ENCODE data around the gene BCL10. TPM values are rescaled to one million over a fixed set of nuclear protein-coding genes. Genes with fewer than 3 reads are reported as not detected.

The BCL10 gene
- total and polyA plus RNA-seq, 2 of the 8 experiments (the other 6 are each of a cell fraction or from before 2014, with no cell fraction given): 7.4 to 29.6 TPM

GRCh38 chr1:85316321-85316720, 39.9 kb upstream of the BCL10 start:
- no peak overlapping the region for H2BK12ac ChIP-seq (ENCODE audit: low read depth, low read length)
- no peaks in the 10 kb centered on the region; the same call in 1 of the 2 replicates for H3K79me1 ChIP-seq (ENCODE audit: low read depth, low read length)
- H3K4me1 ChIP-seq (replicated peaks in 1 of 4; ENCODE audit: control insufficient read depth in 3 of 4, insufficient read depth in 4 of 4, low read length in 3 of 4): no peaks in the 10 kb centered on the region
- peak overlapping the region; percentile 17; the same call in 1 of the 2 replicates for H2AK5ac ChIP-seq (ENCODE audit: low read depth, low read length)
- H3K23ac ChIP-seq (ENCODE audit: insufficient read length): no peak overlapping the region
- ChIA-PET CTCF (ENCODE audit: partially characterized antibody) (interaction anchor here (0.8 to 1.5 kb wide), 3 partner anchors 7 to 28 kb away, joined by 3 to 4 read pairs (median 3); no protein-coding TSS in a partner anchor), POLR2A (ENCODE audit: partially characterized antibody) (no interaction called here)
- no peaks in the 10 kb centered on the region for H3K23me2 ChIP-seq (ENCODE audit: low read depth, low read length)
- no peaks in the 10 kb centered on the region for H3K79me2 ChIP-seq (ENCODE audit: control insufficient read depth in 1 of 2, insufficient read depth in 2 of 2, low read length in 2 of 2)
- DNase-seq (ENCODE audit: low read depth in 1 of 2, low spot score in 2 of 2) (no peak), FAIRE-seq (no peak)
- no peaks in the 10 kb centered on the region; a peak in 1 of 8 replicates for H3K36me3 ChIP-seq (ENCODE audit: control insufficient read depth in 2 of 4, insufficient read depth in 4 of 4, low read length in 3 of 4)
- no peaks in the 10 kb centered on the region for H3K27me3 ChIP-seq (replicated peaks in 1 of 4; ENCODE audit: control insufficient read depth in 3 of 4, extremely low read depth in 1 of 4, insufficient read depth in 3 of 4, low read length in 3 of 4)
- H4K20me1 ChIP-seq (replicated peaks in 1 of 2; ENCODE audit: control insufficient read depth in 1 of 2, insufficient read depth in 2 of 2, low read length in 2 of 2): peaks cover 0 to 1% of the 10 kb centered on the region in 2 experiments
- H3K56ac ChIP-seq (replicated peaks; ENCODE audit: insufficient read length, low read depth, low read length): no peak overlapping the region
- TF ChIP-seq SAP30 (IDR thresholded peaks at IDR 0.05; ENCODE audit: insufficient read depth, insufficient replicate concordance, low read length) (no peak), GABPA (IDR thresholded peaks at IDR 0.05; ENCODE audit: borderline replicate concordance, insufficient read depth, low read length) (no peak), PHF8 (conservative IDR thresholded peaks at IDR 0.05; ENCODE audit: low read depth, low read length) (no peak), GTF2F1 (IDR thresholded peaks at IDR 0.05; ENCODE audit: borderline replicate concordance, low read depth, low read length) (no peak)
- H2AFZ ChIP-seq (ENCODE audit: low read length): no peak overlapping the region
- 97% methylated on average over 2 of the region's 2 CpGs; no CpG with 5 or more reads in 1 of the 2 experiments for WGBS, 2 experiments (ENCODE audit: extremely low coverage in 1 of 2, insufficient coverage in 1 of 2, insufficient read length in 1 of 2, insufficient replicate concordance in 2 of 2, low coverage in 1 of 2, low lambda C conversion rate in 2 of 2, missing lambda C conversion rate in 1 of 2)
- no peak overlapping the region for H3K18ac ChIP-seq (ENCODE audit: extremely low read depth, low read length)
- no peak overlapping the region for H3K4me3 ChIP-seq (ENCODE audit: extremely low read depth in 1 of 4, insufficient read depth in 2 of 4, low read depth in 3 of 4, low read length in 4 of 4)
- H3K27ac ChIP-seq (ENCODE audit: low read depth, low read length): no peak overlapping the region
- H4K5ac ChIP-seq (ENCODE audit: insufficient read length, low read depth, low read length): peak overlapping the region; percentile 22
- H2BK120ac ChIP-seq (replicated peaks; ENCODE audit: low read depth, low read length): no peak overlapping the region
- H4K8ac ChIP-seq (ENCODE audit: extremely low read depth, insufficient read depth, low read length): no peak overlapping the region
- H2BK5ac ChIP-seq (ENCODE audit: low read depth, low read length): no peak overlapping the region
- H4K91ac ChIP-seq (replicated peaks; ENCODE audit: insufficient read length, low read length): no peak overlapping the region
- H2BK15ac ChIP-seq (ENCODE audit: low read length): no peak overlapping the region
- no peaks in the 10 kb centered on the region for H3K9me3 ChIP-seq (ENCODE audit: insufficient read depth in 2 of 2, low read depth in 1 of 2, low read length in 1 of 2)
- no peak overlapping the region for H2BK20ac ChIP-seq (ENCODE audit: low read length)
- H3K4ac ChIP-seq (replicated peaks; ENCODE audit: insufficient read length, low read depth, low read length): no peak overlapping the region
- H3K14ac ChIP-seq (ENCODE audit: insufficient read length): no peak overlapping the region
- H3K4me2 ChIP-seq (ENCODE audit: insufficient read depth in 1 of 2, low read depth in 2 of 2, low read length in 2 of 2): no peak overlapping the region
- no peak overlapping the region for H3K9ac ChIP-seq (replicated peaks in 1 of 4; ENCODE audit: extremely low read depth in 1 of 4, low read depth in 3 of 4, low read length in 3 of 4)

Measured in H1 (cell line).